Astrocyte (in vitro differentiated cells and primary cell): ENCODE data around the gene KIF1A. TPM values are rescaled to one million over a fixed set of nuclear protein-coding genes. Genes with fewer than 3 reads are reported as not detected.

Experiments used
- DNase-seq: peaks from one replicate; pipeline ENCODE4 v3.0.0-alpha.2; 2010; ENCODE audit warnings: low read depth
- FAIRE-seq: peaks from 2 replicates; lab custom pipeline; 2011; peaks lifted over from hg19 to GRCh38; lab: Jason Lieb, UNC
- H2AFZ ChIP-seq: 2 replicates; pipeline ENCODE4 v1.6.0; 2012; ENCODE audit warnings: low read depth, low read length, inconsistent platforms
- H3K27ac ChIP-seq: 2 replicates; pipeline ENCODE4 v1.5.1; 2011; ENCODE audit warnings: low read depth, low read length, inconsistent platforms
- H3K27me3 ChIP-seq: 2 replicates; pipeline ENCODE4 v1.6.0; 2011; ENCODE audit warnings: low read length, inconsistent platforms; ENCODE audit not compliant: insufficient read depth
- H3K36me3 ChIP-seq: 2 replicates; pipeline ENCODE4 v1.5.1; 2011; ENCODE audit warnings: low read length, inconsistent platforms; ENCODE audit not compliant: insufficient read depth
- H3K4me1 ChIP-seq: 2 replicates; pipeline ENCODE4 v1.5.1; 2011; ENCODE audit warnings: low read length, inconsistent platforms; ENCODE audit not compliant: insufficient read depth
- H3K4me2 ChIP-seq: 2 replicates; pipeline ENCODE4 v1.6.0; 2012; ENCODE audit warnings: low read length, inconsistent platforms
- H3K4me3 ChIP-seq: 2 replicates; pipeline ENCODE4 v1.5.1; 2011; ENCODE audit warnings: low read depth, mild to moderate bottlenecking, low read length, inconsistent platforms; ENCODE audit not compliant: insufficient read depth
- H3K79me2 ChIP-seq: 2 replicates; pipeline ENCODE4 v1.6.0; 2012; ENCODE audit warnings: mild to moderate bottlenecking, low read length, inconsistent platforms; ENCODE audit not compliant: insufficient read depth
- H3K9ac ChIP-seq: 2 replicates; pipeline ENCODE4 v1.6.0; 2012; ENCODE audit warnings: mild to moderate bottlenecking, low read length, inconsistent platforms
- H3K9me3 ChIP-seq: 2 replicates; pipeline ENCODE4 v1.5.1; 2012; ENCODE audit warnings: low read depth, mild to moderate bottlenecking, low read length, inconsistent platforms; ENCODE audit not compliant: insufficient read depth
- H4K20me1 ChIP-seq: 2 replicates; pipeline ENCODE4 v1.6.0; 2012; ENCODE audit warnings: low read length, inconsistent platforms; ENCODE audit not compliant: insufficient read depth
- H3K27ac Mint-ChIP-seq: one replicate; pipeline ENCODE4 v1.8.0; 2021; ENCODE audit warnings: mild to moderate bottlenecking, mixed read lengths; ENCODE audit not compliant: unreplicated experiment
- H3K27me3 Mint-ChIP-seq: one replicate; pipeline ENCODE4 v1.8.0; 2021; ENCODE audit warnings: low read depth, mixed read lengths; ENCODE audit not compliant: unreplicated experiment
- H3K36me3 Mint-ChIP-seq: one replicate; pipeline ENCODE4 v1.8.0; 2021; ENCODE audit warnings: low read depth, mixed read lengths; ENCODE audit not compliant: unreplicated experiment
- H3K4me1 Mint-ChIP-seq: one replicate; pipeline ENCODE4 v1.8.0; 2021; ENCODE audit warnings: low read depth, mixed read lengths; ENCODE audit not compliant: unreplicated experiment
- H3K4me3 Mint-ChIP-seq: one replicate; pipeline ENCODE4 v1.8.0; 2021; ENCODE audit warnings: mild to moderate bottlenecking, moderate library complexity, mixed read lengths; ENCODE audit not compliant: unreplicated experiment
- H3K9me3 Mint-ChIP-seq: one replicate; pipeline ENCODE4 v1.8.0; 2021; ENCODE audit warnings: mild to moderate bottlenecking, mixed read lengths; ENCODE audit not compliant: unreplicated experiment
- EZH2 ChIP-seq: IDR thresholded peaks from 2 replicates; pipeline ENCODE4 v1.6.1; 2012; ENCODE audit warnings: mild to moderate bottlenecking, low read length, inconsistent platforms; ENCODE audit not compliant: insufficient read depth
- total RNA-seq: library from RNA; stranded (reverse); gene quantifications from 2 replicates; pipeline ENCODE4 v1.2.1, GENCODE V29; 2021
- TF ChIP-seq, protein P1 (sequence below): IDR thresholded peaks from 2 replicates; pipeline ENCODE4 v1.5.1; 2011; ENCODE audit warnings: low read depth, mild to moderate bottlenecking, inconsistent platforms, low read length, moderate library complexity; ENCODE audit not compliant: insufficient read depth

Gene KIF1A
- total RNA-seq, 1 donor from 2014 or later: 51.2 TPM

- Mint-ChIP-seq H3K4me3 (no peak overlapping the region), H3K36me3 (no peaks in the 10 kb centered on the region), H3K27ac (no peak overlapping the region), H3K9me3 (no peaks in the 10 kb centered on the region), H3K27me3 (peaks cover 36% of the 10 kb centered on the region), H3K4me1 (no peaks in the 10 kb centered on the region)
- peaks cover 5% of the 10 kb centered on the region for H3K4me1 ChIP-seq
- FAIRE-seq (no peak), DNase-seq (peak; percentile 36)
- H3K9ac ChIP-seq: no peak overlapping the region
- TF ChIP-seq EZH2: no peak
- TF ChIP-seq, protein P1, sequence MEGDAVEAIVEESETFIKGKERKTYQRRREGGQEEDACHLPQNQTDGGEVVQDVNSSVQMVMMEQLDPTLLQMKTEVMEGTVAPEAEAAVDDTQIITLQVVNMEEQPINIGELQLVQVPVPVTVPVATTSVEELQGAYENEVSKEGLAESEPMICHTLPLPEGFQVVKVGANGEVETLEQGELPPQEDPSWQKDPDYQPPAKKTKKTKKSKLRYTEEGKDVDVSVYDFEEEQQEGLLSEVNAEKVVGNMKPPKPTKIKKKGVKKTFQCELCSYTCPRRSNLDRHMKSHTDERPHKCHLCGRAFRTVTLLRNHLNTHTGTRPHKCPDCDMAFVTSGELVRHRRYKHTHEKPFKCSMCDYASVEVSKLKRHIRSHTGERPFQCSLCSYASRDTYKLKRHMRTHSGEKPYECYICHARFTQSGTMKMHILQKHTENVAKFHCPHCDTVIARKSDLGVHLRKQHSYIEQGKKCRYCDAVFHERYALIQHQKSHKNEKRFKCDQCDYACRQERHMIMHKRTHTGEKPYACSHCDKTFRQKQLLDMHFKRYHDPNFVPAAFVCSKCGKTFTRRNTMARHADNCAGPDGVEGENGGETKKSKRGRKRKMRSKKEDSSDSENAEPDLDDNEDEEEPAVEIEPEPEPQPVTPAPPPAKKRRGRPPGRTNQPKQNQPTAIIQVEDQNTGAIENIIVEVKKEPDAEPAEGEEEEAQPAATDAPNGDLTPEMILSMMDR: no peak
- no peak overlapping the region for H2AFZ ChIP-seq
- no peak overlapping the region for H3K27ac ChIP-seq
- H3K9me3 ChIP-seq: no peaks in the 10 kb centered on the region
- H3K4me3 ChIP-seq: no peak overlapping the region
- H3K79me2 ChIP-seq: no peaks in the 10 kb centered on the region
- no peaks in the 10 kb centered on the region for H4K20me1 ChIP-seq
- no peak overlapping the region for H3K4me2 ChIP-seq
- H3K36me3 ChIP-seq: no peaks in the 10 kb centered on the region
- H3K27me3 ChIP-seq: peaks cover 12% of the 10 kb centered on the region
These were observed 19.4 kb upstream of the KIF1A start for GRCh38 chr2:240839152-240840143.

DNA sequence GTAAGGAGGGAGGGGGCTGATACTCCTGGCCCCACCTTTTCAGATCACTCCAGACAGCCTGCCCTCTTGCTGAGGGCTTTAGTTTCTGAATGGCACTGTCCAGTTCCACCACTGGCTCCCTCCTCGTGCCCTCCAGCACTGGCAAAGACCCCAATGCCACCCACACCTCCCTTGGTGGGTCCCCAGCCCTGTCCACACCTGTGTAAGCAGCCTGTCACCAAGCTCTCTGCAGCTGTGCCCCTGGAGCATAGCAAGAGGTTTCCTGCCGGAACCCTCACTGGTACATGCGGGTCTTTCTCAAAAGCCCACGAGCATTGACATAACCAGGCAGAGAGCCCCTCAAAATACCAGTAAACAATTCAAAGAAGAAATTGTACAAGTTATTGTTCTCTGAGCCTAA lies 17.6 kb upstream of the KIF1A start:
- Histone ChIP-seq H4K20me1 (no peaks in the 10 kb centered on the region), H3K27me3 (peaks cover 8% of the 10 kb centered on the region), H3K4me1 (peaks cover 5% of the 10 kb centered on the region), H3K9ac (no peak overlapping the region), H3K9me3 (no peaks in the 10 kb centered on the region), H3K4me3 (no peak overlapping the region), H3K36me3 (no peaks in the 10 kb centered on the region), H3K27ac (no peak overlapping the region), H2AFZ (no peak overlapping the region), H3K4me2 (no peak overlapping the region), H3K79me2 (no peaks in the 10 kb centered on the region)
- H3K27ac Mint-ChIP-seq: no peak overlapping the region
- FAIRE-seq (no peak), DNase-seq (no peak)
- H3K36me3 Mint-ChIP-seq: no peaks in the 10 kb centered on the region
- TF ChIP-seq, protein P1: no peak
- no peak for TF ChIP-seq EZH2
- no peaks in the 10 kb centered on the region for H3K9me3 Mint-ChIP-seq
- peaks cover 33% of the 10 kb centered on the region for H3K27me3 Mint-ChIP-seq
- H3K4me1 Mint-ChIP-seq: no peaks in the 10 kb centered on the region
- H3K4me3 Mint-ChIP-seq: no peak overlapping the region
